DOHH2 (cell line): ENCODE results near the gene N4BP2L2.

ENCODE experiments used
- H3F3A ChIP-seq: fragments of 200-600 bp; sonication (generic), shearing (Covaris generic); 2 replicates; pipeline ENCODE4 v1.6.0; 2016; ENCODE audit warnings: antibody characterized with exemption, mild to moderate bottlenecking; ENCODE audit not compliant: control insufficient read depth, insufficient read depth
- H3K27ac ChIP-seq: fragments of 200-600 bp; sonication (generic); 2 replicates; pipeline ENCODE4 v1.5.1; 2014; ENCODE audit warnings: low read depth, mild to moderate bottlenecking, low read length, moderate library complexity
- H3K27me3 ChIP-seq: fragments of 200-600 bp; sonication (generic); 2 replicates; pipeline ENCODE4 v1.6.1; 2014; ENCODE audit warnings: mild to moderate bottlenecking, low read length, mixed read lengths; ENCODE audit not compliant: control insufficient read depth
- H3K36me3 ChIP-seq: fragments of 200-600 bp; sonication (generic); 2 replicates; pipeline ENCODE4 v1.6.1; 2014; ENCODE audit warnings: mild to moderate bottlenecking, low read length, moderate library complexity, mixed read lengths; ENCODE audit not compliant: control insufficient read depth
- H3K4me1 ChIP-seq: fragments of 200-600 bp; sonication (generic); 2 replicates; pipeline ENCODE4 v1.6.1; 2014; ENCODE audit warnings: mild to moderate bottlenecking, low read length, mixed read lengths; ENCODE audit not compliant: control insufficient read depth
- H3K4me2 ChIP-seq: fragments of 200-600 bp; sonication (generic); 2 replicates; pipeline ENCODE4 v1.6.0; 2014; ENCODE audit warnings: mild to moderate bottlenecking, low read length, moderate library complexity
- H3K4me3 ChIP-seq: fragments of 200-600 bp; sonication (generic); 2 replicates; pipeline ENCODE4 v1.5.1; 2014; ENCODE audit warnings: mild to moderate bottlenecking, low read length, mixed read lengths
- H3K79me2 ChIP-seq: fragments of 200-600 bp; sonication (generic); 2 replicates; pipeline ENCODE4 v1.6.1; 2014; ENCODE audit warnings: mild to moderate bottlenecking, low read length, mixed read lengths; ENCODE audit not compliant: control insufficient read depth
- H3K9me2 ChIP-seq: fragments of 200-600 bp; sonication (generic); replicated peaks from 2 replicates; pipeline ENCODE4 v1.6.1; 2014; ENCODE audit warnings: mild to moderate bottlenecking, low read length, mixed read lengths; ENCODE audit not compliant: control insufficient read depth
- H3K9me3 ChIP-seq: fragments of 200-600 bp; sonication (generic); 2 replicates; pipeline ENCODE4 v1.6.1; 2014; ENCODE audit warnings: antibody characterized with exemption, low read length, mixed read lengths; ENCODE audit not compliant: control insufficient read depth, insufficient read depth
- H4K20me1 ChIP-seq: fragments of 200-600 bp; sonication (generic); 2 replicates; pipeline ENCODE4 v1.6.0; 2014; ENCODE audit warnings: low read depth, mild to moderate bottlenecking, antibody characterized with exemption, low read length, moderate library complexity; ENCODE audit not compliant: control insufficient read depth, insufficient read depth
- EZH2phosphoT487 ChIP-seq: fragments of 200-600 bp; sonication (generic); IDR thresholded peaks from 2 replicates; pipeline ENCODE4 v1.6.1; 2017; ENCODE audit warnings: borderline replicate concordance, mild to moderate bottlenecking, antibody characterized with exemption, low read length, moderate library complexity, mixed read lengths
- TF ChIP-seq, protein P1 (sequence below): fragments of 200-600 bp; sonication (generic); IDR thresholded peaks from one replicate; pipeline ENCODE4 v1.5.1; 2014; ENCODE audit warnings: antibody characterized with exemption, mild to moderate bottlenecking, low read depth, low read length; ENCODE audit not compliant: poor library complexity, severe bottlenecking

Gene N4BP2L2

DNA sequence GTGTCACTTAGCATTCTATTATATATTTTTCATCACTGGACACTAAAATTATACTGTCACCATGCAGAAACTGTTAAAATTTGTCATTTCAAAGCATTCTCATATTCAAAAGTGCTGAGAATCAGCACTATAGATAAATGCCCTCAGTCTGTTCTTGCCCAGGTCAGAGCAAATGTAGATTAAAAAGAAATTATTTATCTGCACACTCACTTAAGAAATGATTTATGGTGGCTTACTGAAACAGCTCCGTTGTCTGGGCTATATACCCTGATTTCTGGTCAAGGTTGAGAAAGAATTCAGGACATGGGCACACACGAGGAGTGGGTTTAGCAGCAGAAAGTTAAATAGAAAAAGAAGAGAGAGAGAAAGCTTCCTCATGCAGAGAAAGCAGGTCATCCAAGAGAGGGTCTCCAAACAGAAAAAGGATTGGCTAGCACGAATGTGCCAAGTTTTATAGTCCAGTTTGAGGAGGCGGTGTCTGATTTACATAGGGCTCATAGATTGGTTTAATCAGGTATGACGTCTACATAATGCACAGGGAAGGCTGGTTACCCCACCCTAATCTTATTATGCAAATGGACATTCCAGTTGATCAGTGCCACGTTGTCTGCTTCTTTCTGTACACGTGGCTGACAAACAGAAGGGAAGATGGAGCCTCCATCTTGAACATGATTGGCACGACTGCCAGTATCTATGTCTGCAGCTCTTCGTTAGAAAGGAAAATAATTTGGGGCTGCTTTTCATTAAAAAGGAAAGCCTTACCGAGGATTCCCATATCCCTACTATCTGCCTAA, 63.4 kb downstream of the N4BP2L2 start:
- no peaks in the 10 kb centered on the region for H3K27me3 ChIP-seq
- H3K4me3 ChIP-seq, result no peak overlapping the region
- no peaks in the 10 kb centered on the region for H3F3A ChIP-seq
- H3K4me2 ChIP-seq, result no peak overlapping the region
- no peaks in the 10 kb centered on the region for H3K9me3 ChIP-seq
- no peaks in the 10 kb centered on the region for H3K4me1 ChIP-seq
- H3K79me2 ChIP-seq, result no peaks in the 10 kb centered on the region
- no peaks in the 10 kb centered on the region for H3K9me2 ChIP-seq
- H3K27ac ChIP-seq, result no peak overlapping the region
- TF ChIP-seq, protein P1, sequence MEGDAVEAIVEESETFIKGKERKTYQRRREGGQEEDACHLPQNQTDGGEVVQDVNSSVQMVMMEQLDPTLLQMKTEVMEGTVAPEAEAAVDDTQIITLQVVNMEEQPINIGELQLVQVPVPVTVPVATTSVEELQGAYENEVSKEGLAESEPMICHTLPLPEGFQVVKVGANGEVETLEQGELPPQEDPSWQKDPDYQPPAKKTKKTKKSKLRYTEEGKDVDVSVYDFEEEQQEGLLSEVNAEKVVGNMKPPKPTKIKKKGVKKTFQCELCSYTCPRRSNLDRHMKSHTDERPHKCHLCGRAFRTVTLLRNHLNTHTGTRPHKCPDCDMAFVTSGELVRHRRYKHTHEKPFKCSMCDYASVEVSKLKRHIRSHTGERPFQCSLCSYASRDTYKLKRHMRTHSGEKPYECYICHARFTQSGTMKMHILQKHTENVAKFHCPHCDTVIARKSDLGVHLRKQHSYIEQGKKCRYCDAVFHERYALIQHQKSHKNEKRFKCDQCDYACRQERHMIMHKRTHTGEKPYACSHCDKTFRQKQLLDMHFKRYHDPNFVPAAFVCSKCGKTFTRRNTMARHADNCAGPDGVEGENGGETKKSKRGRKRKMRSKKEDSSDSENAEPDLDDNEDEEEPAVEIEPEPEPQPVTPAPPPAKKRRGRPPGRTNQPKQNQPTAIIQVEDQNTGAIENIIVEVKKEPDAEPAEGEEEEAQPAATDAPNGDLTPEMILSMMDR, result no peak
- TF ChIP-seq EZH2phosphoT487, result no peak
- H3K36me3 ChIP-seq, result no peaks in the 10 kb centered on the region
- no peaks in the 10 kb centered on the region for H4K20me1 ChIP-seq

DNA sequence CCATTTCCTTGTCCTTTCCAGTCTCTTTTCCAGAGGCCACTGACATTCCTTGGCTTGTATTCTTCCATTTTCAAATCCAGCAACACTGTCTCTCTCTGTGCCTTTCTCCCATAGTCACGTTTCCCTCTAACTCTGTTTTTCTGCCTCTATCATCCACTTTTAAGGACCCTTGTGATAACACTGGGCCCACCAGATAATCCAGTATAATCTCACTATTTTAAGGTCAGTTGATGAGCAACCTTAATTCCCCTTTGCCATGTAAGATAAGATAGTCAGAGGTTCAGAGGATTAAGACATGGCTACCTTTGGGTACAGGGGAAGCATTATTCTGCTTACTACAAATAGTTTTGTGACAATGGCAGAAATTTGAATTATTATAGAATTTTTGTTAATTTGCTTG, 64.9 kb downstream of the N4BP2L2 start:
- H3F3A ChIP-seq, result no peaks in the 10 kb centered on the region
- H3K4me1 ChIP-seq, result no peaks in the 10 kb centered on the region
- H3K27ac ChIP-seq, result no peak overlapping the region
- H3K27me3 ChIP-seq, result no peaks in the 10 kb centered on the region
- H4K20me1 ChIP-seq, result no peaks in the 10 kb centered on the region
- no peaks in the 10 kb centered on the region for H3K9me3 ChIP-seq
- no peaks in the 10 kb centered on the region for H3K9me2 ChIP-seq
- TF ChIP-seq, protein P1, result no peak
- TF ChIP-seq EZH2phosphoT487, result no peak
- no peak overlapping the region for H3K4me2 ChIP-seq
- no peaks in the 10 kb centered on the region for H3K79me2 ChIP-seq
- no peaks in the 10 kb centered on the region for H3K36me3 ChIP-seq
- no peak overlapping the region for H3K4me3 ChIP-seq

DNA sequence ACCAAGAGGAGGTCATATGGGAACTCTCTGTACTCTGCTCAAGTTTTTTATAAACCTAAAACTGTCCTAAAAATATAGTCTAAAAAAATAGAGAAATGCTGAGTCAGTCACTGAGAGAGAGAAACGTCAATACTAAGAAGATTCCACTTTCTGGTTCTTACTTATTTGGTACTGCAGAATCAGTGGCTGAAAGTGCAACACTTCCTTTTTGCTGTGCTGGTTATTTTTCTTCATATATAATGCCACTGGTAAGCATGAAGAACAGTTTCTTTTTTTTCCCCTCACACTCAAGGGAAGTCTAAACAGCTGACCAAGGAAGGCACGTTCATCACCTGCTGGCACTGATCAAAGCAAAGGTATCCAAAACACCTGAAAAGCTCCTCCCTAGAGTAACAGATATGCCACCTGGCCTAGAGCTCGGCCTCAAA, 66.4 kb downstream of the N4BP2L2 start:
- Histone ChIP-seq H3K4me1 (no peaks in the 10 kb centered on the region), H3K27me3 (no peaks in the 10 kb centered on the region), H3K27ac (no peak overlapping the region), H3K36me3 (no peaks in the 10 kb centered on the region), H3K4me2 (no peak overlapping the region), H3K4me3 (no peak overlapping the region), H4K20me1 (no peaks in the 10 kb centered on the region), H3K79me2 (no peaks in the 10 kb centered on the region), H3F3A (no peaks in the 10 kb centered on the region), H3K9me3 (no peaks in the 10 kb centered on the region), H3K9me2 (no peaks in the 10 kb centered on the region)
- no peak for TF ChIP-seq EZH2phosphoT487
- TF ChIP-seq, protein P1, result no peak
